ENCODE data around the gene SMG9.

SMG9 gene

GRCh38 chr19:43789029-43789428 is 34.3 kb upstream of the SMG9 start:
- peaks cover 4% of the 10 kb centered on the region for H3K4me1 ChIP-seq (ENCODE audit: control insufficient read depth, insufficient read depth, low read length)
- no peak overlapping the region for H3K4me3 ChIP-seq (ENCODE audit: low read depth, low read length)
- H3K9me3 ChIP-seq (ENCODE audit: control insufficient read depth, insufficient read depth, low read depth, low read length): no peaks in the 10 kb centered on the region
- H3K27me3 ChIP-seq (ENCODE audit: control insufficient read depth, insufficient read depth, low read length): peaks cover 4% of the 10 kb centered on the region; the same call in 1 of the 2 replicates
- H3K27ac ChIP-seq (ENCODE audit: low read depth, low read length): no peak overlapping the region
- no peaks in the 10 kb centered on the region for H3K36me3 ChIP-seq (ENCODE audit: control insufficient read depth, insufficient read depth, low read length)
- H3K9ac ChIP-seq (ENCODE audit: low read length): no peak overlapping the region

GRCh38 chr19:43786665-43787064 is 31.9 kb upstream of the SMG9 start:
- Histone ChIP-seq H3K4me1 (ENCODE audit: control insufficient read depth, insufficient read depth, low read length) (peaks cover 4% of the 10 kb centered on the region), H3K9me3 (ENCODE audit: control insufficient read depth, insufficient read depth, low read depth, low read length) (no peaks in the 10 kb centered on the region), H3K36me3 (ENCODE audit: control insufficient read depth, insufficient read depth, low read length) (no peaks in the 10 kb centered on the region), H3K27me3 (ENCODE audit: control insufficient read depth, insufficient read depth, low read length) (no peaks in the 10 kb centered on the region; the same call in 1 of the 2 replicates), H3K4me3 (ENCODE audit: low read depth, low read length) (no peak overlapping the region), H3K9ac (ENCODE audit: low read length) (no peak overlapping the region), H3K27ac (ENCODE audit: low read depth, low read length) (no peak overlapping the region)

- no peaks in the 10 kb centered on the region for H3K36me3 ChIP-seq (ENCODE audit: control insufficient read depth, insufficient read depth, low read length)
- H3K9ac ChIP-seq (ENCODE audit: low read length): no peak overlapping the region
- no peak overlapping the region for H3K27ac ChIP-seq (ENCODE audit: low read depth, low read length)
- H3K4me1 ChIP-seq (ENCODE audit: control insufficient read depth, insufficient read depth, low read length): peaks cover 4% of the 10 kb centered on the region
- no peaks in the 10 kb centered on the region for H3K27me3 ChIP-seq (ENCODE audit: control insufficient read depth, insufficient read depth, low read length)
- H3K4me3 ChIP-seq (ENCODE audit: low read depth, low read length): no peak overlapping the region
- H3K9me3 ChIP-seq (ENCODE audit: control insufficient read depth, insufficient read depth, low read depth, low read length): no peaks in the 10 kb centered on the region
These were observed 30.4 kb upstream of the SMG9 start for GRCh38 chr19:43784981-43785808.

GRCh38 chr19:43784241-43784980 is 29.6 kb upstream of the SMG9 start:
- Histone ChIP-seq H3K27me3 (ENCODE audit: control insufficient read depth, insufficient read depth, low read length) (no peaks in the 10 kb centered on the region), H3K9me3 (ENCODE audit: control insufficient read depth, insufficient read depth, low read depth, low read length) (no peaks in the 10 kb centered on the region), H3K4me1 (ENCODE audit: control insufficient read depth, insufficient read depth, low read length) (peaks cover 11% of the 10 kb centered on the region), H3K9ac (ENCODE audit: low read length) (no peak overlapping the region), H3K4me3 (ENCODE audit: low read depth, low read length) (no peak overlapping the region), H3K27ac (ENCODE audit: low read depth, low read length) (no peak overlapping the region), H3K36me3 (ENCODE audit: control insufficient read depth, insufficient read depth, low read length) (no peaks in the 10 kb centered on the region)

- no peaks in the 10 kb centered on the region for H3K9me3 ChIP-seq (ENCODE audit: control insufficient read depth, insufficient read depth, low read depth, low read length)
- H3K27me3 ChIP-seq (ENCODE audit: control insufficient read depth, insufficient read depth, low read length): no peaks in the 10 kb centered on the region
- no peak overlapping the region for H3K27ac ChIP-seq (ENCODE audit: low read depth, low read length)
- H3K36me3 ChIP-seq (ENCODE audit: control insufficient read depth, insufficient read depth, low read length): no peaks in the 10 kb centered on the region
- H3K9ac ChIP-seq (ENCODE audit: low read length): no peak overlapping the region
- H3K4me1 ChIP-seq (ENCODE audit: control insufficient read depth, insufficient read depth, low read length): peaks cover 14% of the 10 kb centered on the region
- no peak overlapping the region for H3K4me3 ChIP-seq (ENCODE audit: low read depth, low read length)
These were observed 28.9 kb upstream of the SMG9 start for GRCh38 chr19:43783636-43784035.

GRCh38 chr19:43782689-43783231 is 28.0 kb upstream of the SMG9 start:
- H3K36me3 ChIP-seq (ENCODE audit: control insufficient read depth, insufficient read depth, low read length): no peaks in the 10 kb centered on the region
- no peak overlapping the region for H3K4me3 ChIP-seq (ENCODE audit: low read depth, low read length)
- H3K27me3 ChIP-seq (ENCODE audit: control insufficient read depth, insufficient read depth, low read length): no peaks in the 10 kb centered on the region
- H3K4me1 ChIP-seq (ENCODE audit: control insufficient read depth, insufficient read depth, low read length): peaks cover 17% of the 10 kb centered on the region
- H3K27ac ChIP-seq (ENCODE audit: low read depth, low read length): no peak overlapping the region
- H3K9ac ChIP-seq (ENCODE audit: low read length): no peak overlapping the region
- no peaks in the 10 kb centered on the region for H3K9me3 ChIP-seq (ENCODE audit: control insufficient read depth, insufficient read depth, low read depth, low read length)

- H3K27ac ChIP-seq (ENCODE audit: low read depth, low read length): no peak overlapping the region
- H3K4me1 ChIP-seq (ENCODE audit: control insufficient read depth, insufficient read depth, low read length): peaks cover 22% of the 10 kb centered on the region
- no peaks in the 10 kb centered on the region for H3K9me3 ChIP-seq (ENCODE audit: control insufficient read depth, insufficient read depth, low read depth, low read length)
- H3K27me3 ChIP-seq (ENCODE audit: control insufficient read depth, insufficient read depth, low read length): no peaks in the 10 kb centered on the region
- no peaks in the 10 kb centered on the region for H3K36me3 ChIP-seq (ENCODE audit: control insufficient read depth, insufficient read depth, low read length)
- H3K9ac ChIP-seq (ENCODE audit: low read length): no peak overlapping the region
- no peak overlapping the region for H3K4me3 ChIP-seq (ENCODE audit: low read depth, low read length)
These were observed 27.5 kb upstream of the SMG9 start for GRCh38 chr19:43782311-43782660.

- H3K27ac ChIP-seq (ENCODE audit: low read depth, low read length): no peak overlapping the region
- H3K36me3 ChIP-seq (ENCODE audit: control insufficient read depth, insufficient read depth, low read length): no peaks in the 10 kb centered on the region
- no peak overlapping the region for H3K4me3 ChIP-seq (ENCODE audit: low read depth, low read length)
- H3K9me3 ChIP-seq (ENCODE audit: control insufficient read depth, insufficient read depth, low read depth, low read length): no peaks in the 10 kb centered on the region
- peaks cover 3% of the 10 kb centered on the region; the same call in 1 of the 2 replicates for H3K27me3 ChIP-seq (ENCODE audit: control insufficient read depth, insufficient read depth, low read length)
- H3K4me1 ChIP-seq (ENCODE audit: control insufficient read depth, insufficient read depth, low read length): peaks cover 26% of the 10 kb centered on the region
- H3K9ac ChIP-seq (ENCODE audit: low read length): no peak overlapping the region
These were observed 27.0 kb upstream of the SMG9 start for GRCh38 chr19:43781630-43782310.

GRCh38 chr19:43780706-43781525 is 26.2 kb upstream of the SMG9 start, which contains the start of gene KCNN4:
Gene KCNN4, minus strand, starts transcription at chr19:43780973. Its CDS starts 112 bp downstream, at chr19:43780861.
- Histone ChIP-seq H3K4me3 (ENCODE audit: low read depth, low read length) (no peak within 1 kb of the TSS), H3K9me3 (ENCODE audit: control insufficient read depth, insufficient read depth, low read depth, low read length) (no peaks in the 10 kb centered on the region), H3K4me1 (ENCODE audit: control insufficient read depth, insufficient read depth, low read length) (peaks cover 31% of the 10 kb centered on the region), H3K27me3 (ENCODE audit: control insufficient read depth, insufficient read depth, low read length) (peaks cover 9% of the 10 kb centered on the region; the same call in 1 of the 2 replicates), H3K9ac (ENCODE audit: low read length) (no peak within 1 kb of the TSS), H3K36me3 (ENCODE audit: control insufficient read depth, insufficient read depth, low read length) (no peaks in the 10 kb centered on the region), H3K27ac (ENCODE audit: low read depth, low read length) (no peak within 1 kb of the TSS)

- Histone ChIP-seq H3K36me3 (ENCODE audit: control insufficient read depth, insufficient read depth, low read length) (no peaks in the 10 kb centered on the region), H3K9me3 (ENCODE audit: control insufficient read depth, insufficient read depth, low read depth, low read length) (no peaks in the 10 kb centered on the region), H3K4me1 (ENCODE audit: control insufficient read depth, insufficient read depth, low read length) (peaks cover 27% of the 10 kb centered on the region), H3K27ac (ENCODE audit: low read depth, low read length) (no peak overlapping the region), H3K27me3 (ENCODE audit: control insufficient read depth, insufficient read depth, low read length) (peaks cover 20% of the 10 kb centered on the region), H3K4me3 (ENCODE audit: low read depth, low read length) (no peak overlapping the region), H3K9ac (ENCODE audit: low read length) (no peak overlapping the region)
These were observed 25.1 kb upstream of the SMG9 start for GRCh38 chr19:43779820-43780219.

All from HUES6 (cell line).